ENCODE results near the gene ZBTB46.

- TF ChIP-seq, protein P1, sequence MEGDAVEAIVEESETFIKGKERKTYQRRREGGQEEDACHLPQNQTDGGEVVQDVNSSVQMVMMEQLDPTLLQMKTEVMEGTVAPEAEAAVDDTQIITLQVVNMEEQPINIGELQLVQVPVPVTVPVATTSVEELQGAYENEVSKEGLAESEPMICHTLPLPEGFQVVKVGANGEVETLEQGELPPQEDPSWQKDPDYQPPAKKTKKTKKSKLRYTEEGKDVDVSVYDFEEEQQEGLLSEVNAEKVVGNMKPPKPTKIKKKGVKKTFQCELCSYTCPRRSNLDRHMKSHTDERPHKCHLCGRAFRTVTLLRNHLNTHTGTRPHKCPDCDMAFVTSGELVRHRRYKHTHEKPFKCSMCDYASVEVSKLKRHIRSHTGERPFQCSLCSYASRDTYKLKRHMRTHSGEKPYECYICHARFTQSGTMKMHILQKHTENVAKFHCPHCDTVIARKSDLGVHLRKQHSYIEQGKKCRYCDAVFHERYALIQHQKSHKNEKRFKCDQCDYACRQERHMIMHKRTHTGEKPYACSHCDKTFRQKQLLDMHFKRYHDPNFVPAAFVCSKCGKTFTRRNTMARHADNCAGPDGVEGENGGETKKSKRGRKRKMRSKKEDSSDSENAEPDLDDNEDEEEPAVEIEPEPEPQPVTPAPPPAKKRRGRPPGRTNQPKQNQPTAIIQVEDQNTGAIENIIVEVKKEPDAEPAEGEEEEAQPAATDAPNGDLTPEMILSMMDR (conservative IDR thresholded peaks at IDR 0.05; ENCODE audit: low read depth, low read length) = no peak
- no peak for TF ChIP-seq EZH2 (IDR thresholded peaks at IDR 0.05; ENCODE audit: borderline replicate concordance, low read depth, low read length, poor library complexity, severe bottlenecking)
Observed at GRCh38 chr20:63834491-63834880, 3.4 kb upstream of the ZBTB46 start.

Data from A673 (cell line).